Measurements from ENCODE around the gene FRMD8. TPM values are rescaled to one million over a fixed set of nuclear protein-coding genes. Genes with fewer than 3 reads are reported as not detected.

Gene FRMD8
- total and polyA plus RNA-seq, 9 of the 15 experiments (the other 6 are each of a cell fraction or from before 2014, with no cell fraction given) = 4.5 to 54.5 (median 15.8) TPM

DNA sequence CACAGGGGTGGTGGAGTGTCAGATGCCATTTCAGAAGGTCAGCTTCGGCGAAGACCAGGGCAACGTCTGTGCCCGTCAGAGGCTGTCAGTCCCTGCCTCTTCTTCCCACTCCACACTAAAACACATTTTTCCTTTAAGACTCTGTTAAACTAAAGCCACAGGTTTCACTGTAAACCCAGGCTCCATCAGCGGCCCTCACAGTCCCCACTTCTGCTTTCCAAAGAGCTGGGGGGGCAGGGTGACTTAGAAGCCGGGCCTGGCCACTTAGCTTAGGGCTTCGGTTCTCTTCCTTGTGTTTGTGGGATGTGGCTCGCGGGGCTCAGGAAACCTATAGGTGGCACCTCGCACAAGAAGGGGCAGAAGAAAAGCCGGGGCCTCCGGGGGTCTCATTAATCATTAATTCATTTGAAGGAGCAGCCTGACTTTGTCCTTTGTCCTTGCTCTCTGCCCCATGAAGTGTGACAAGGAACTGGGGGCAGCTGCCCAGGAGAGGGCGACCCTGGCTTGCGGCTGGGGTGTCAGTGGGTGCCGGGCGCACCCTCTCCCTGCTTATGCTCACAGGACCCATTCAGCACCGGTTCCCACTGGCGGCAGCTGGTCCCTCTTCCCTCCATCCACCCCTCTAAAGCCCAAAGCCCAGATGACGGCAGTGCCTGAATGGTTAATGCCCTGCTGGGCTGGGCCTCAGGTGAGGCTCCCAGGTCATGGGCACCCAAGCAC, 8.1 kb upstream of the FRMD8 start:
- no peak for FAIRE-seq

More for the DNA sequence above, 8.1 kb upstream of the FRMD8 start:
- no TSS peak for BruUV-seq (replicated peaks)
- Histone ChIP-seq H3K9ac (ENCODE audit: insufficient read depth in 1 of 2, low read depth in 2 of 2, low read length in 2 of 2) (peak overlapping the region in 1 of 2 experiments; percentile 82; a peak in 2 of 4 replicates), H3K27ac (ENCODE audit: extremely low read depth, low read depth, low read length) (no peak overlapping the region), H3K9me1 (ENCODE audit: control insufficient read depth, insufficient read depth, low read length) (no peaks in the 10 kb centered on the region), H3K4me2 (ENCODE audit: insufficient read depth, low read length) (no peak overlapping the region), H3K9me3 (replicated peaks; ENCODE audit: control insufficient read depth, insufficient read depth, low read depth, low read length) (no peaks in the 10 kb centered on the region), H3K4me3 (no peak overlapping the region), H3K4me1 (replicated peaks in 1 of 2; ENCODE audit: control insufficient read depth in 2 of 2, insufficient read depth in 2 of 2, low read length in 2 of 2) (peaks cover 15 to 69% of the 10 kb centered on the region in 2 experiments), H3K36me3 (ENCODE audit: control insufficient read depth, insufficient read depth, low read length) (no peaks in the 10 kb centered on the region), H4K20me1 (replicated peaks; ENCODE audit: control insufficient read depth, insufficient read depth, low read length) (no peaks in the 10 kb centered on the region; the same call in 1 of the 2 replicates), H3K79me2 (ENCODE audit: control insufficient read depth, insufficient read depth, low read length) (no peaks in the 10 kb centered on the region), H2AFZ (ENCODE audit: low read depth, low read length) (no peak overlapping the region), H3K27me3 (ENCODE audit: control insufficient read depth in 2 of 2, insufficient read depth in 2 of 2, low read length in 2 of 2) (no peaks in the 10 kb centered on the region)
- POLR2A ChIA-PET = interaction anchor here (0.6 to 16.2 kb wide), 7 partner anchors 8 to 124 kb away, joined by 3 to 253 read pairs (median 5); partner anchors contain the start of genes MALAT1 and NEAT1
- CTCF ChIA-PET (ENCODE audit: low intra/inter-chr PET ratio) = no interaction called here
- intact Hi-C loops (cut with micrococcal nuclease) (no loop called here), in situ Hi-C loops (cut with MboI) (no loop called here)
- 56% methylated on average over 18 of the region's 19 CpGs for WGBS (ENCODE audit: insufficient coverage, low coverage, missing lambda C conversion rate)
- TF ChIP-seq RAD21 (CRISPR knock-in tag; conservative IDR thresholded peaks at IDR 0.05 in 1 of 2, IDR thresholded peaks at IDR 0.05 in 1 of 2) (0 out of 4 replicates have a peak, but pooled peaks of 1 of the 2 experiments have one; percentile 2), ZFX (CRISPR knock-in tag; IDR thresholded peaks at IDR 0.05) (peak; percentile 23; the same call in 1 of the 2 replicates), SPI1 (IDR thresholded peaks at IDR 0.05; ENCODE audit: borderline replicate concordance, low read depth, low read length) (peak; percentile 97), MAFF (IDR thresholded peaks at IDR 0.05; ENCODE audit: low read length) (no peak), PRPF4 (IDR thresholded peaks at IDR 0.05; ENCODE audit: insufficient read depth, low read depth, low read length, poor library complexity, severe bottlenecking) (no peak), MTA2 (IDR thresholded peaks at IDR 0.05; ENCODE audit: low read depth) (no peak)
- TF ChIP-seq, protein P1, sequence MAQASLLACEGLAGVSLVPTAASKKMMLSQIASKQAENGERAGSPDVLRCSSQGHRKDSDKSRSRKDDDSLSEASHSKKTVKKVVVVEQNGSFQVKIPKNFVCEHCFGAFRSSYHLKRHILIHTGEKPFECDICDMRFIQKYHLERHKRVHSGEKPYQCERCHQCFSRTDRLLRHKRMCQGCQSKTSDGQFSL (CRISPR knock-in tag; IDR thresholded peaks at IDR 0.05) = peak; percentile 59; the same call in 1 of the 2 replicates
- TF ChIP-seq, protein P1 (tag; IDR thresholded peaks at IDR 0.05) = no peak
- ATAC-seq (no peak), DNase-seq (ENCODE audit: extremely low read depth in 1 of 4, low spot score in 3 of 4) (no peak)

Data from K562 (cell line).